Vagina (tissue), 2 donors: Measurements from ENCODE around the gene CDK5RAP3. TPM values are rescaled to one million over a fixed set of nuclear protein-coding genes. Genes with fewer than 3 reads are reported as not detected.
"Not testable (repeated sequence)": the region's sequence is repeated elsewhere in the genome, so short reads cannot be mapped to it uniquely, and the experiment has no call there.

ENCODE experiments used
- DNase-seq, 2 donors: peaks; one replicate each; pipeline ENCODE4 v3.0.0-alpha.2; 2017; ENCODE audit errors: extremely low spot score in 2 of 2
- H3K27ac ChIP-seq: fragments of 200-600 bp; sonication (generic); one replicate; pipeline ENCODE4 v1.5.1; 2019
- H3K27me3 ChIP-seq: fragments of 200-600 bp; sonication (generic); one replicate; pipeline ENCODE4 v1.5.1; 2019
- H3K36me3 ChIP-seq, 2 donors: fragments of 200-600 bp; sonication (generic); one replicate each; pipeline ENCODE4 v1.5.1; 2017 to 2019
- H3K4me1 ChIP-seq: fragments of 200-600 bp; sonication (generic); one replicate; pipeline ENCODE4 v1.5.1; 2019
- H3K4me3 ChIP-seq, 2 donors: fragments of 200-600 bp; sonication (generic); 1 replicate in 1 of 2; 2 replicates in 1 of 2; pipeline ENCODE4 v1.5.1; 2016 to 2019
- H3K9me3 ChIP-seq: fragments of 200-600 bp; sonication (generic); one replicate; pipeline ENCODE4 v1.5.1; 2019
- POLR2A ChIP-seq, 2 donors: fragments of 450-650 bp; IDR thresholded peaks; one replicate each; pipeline ENCODE4 v1.6.1; 2017; ENCODE audit warnings: antibody characterized with exemption in 2 of 2, mild to moderate bottlenecking in 2 of 2, moderate library complexity in 2 of 2
- POLR2AphosphoS5 ChIP-seq, 2 donors: sonication (generic); formaldehyde crosslinking; IDR thresholded peaks; one replicate each; pipeline ENCODE4 v1.9.0; 2017; ENCODE audit warnings: antibody characterized with exemption in 2 of 2, mild to moderate bottlenecking in 2 of 2, low read depth in 1 of 2; ENCODE audit not compliant: insufficient read depth in 1 of 2
- intact Hi-C: fragments of 100-400 bp; cut with DNase I; formaldehyde crosslinking; loops from one replicate; pipeline ENCODE4 v1.15.1; 2023
- total RNA-seq: library from RNA; depleted of rRNA; stranded (reverse); fragments of >200 nt; gene quantifications from one replicate; pipeline ENCODE4 v1.2.3, GENCODE V29; 2016
- TF ChIP-seq, protein P1 (sequence below), 3 experiments: fragments of 450-650 bp in 2 of 3; fragments of 200-600 bp in 1 of 3; sonication (generic) in 1 of 3; IDR thresholded peaks; one replicate each; pipeline ENCODE4 v1.5.1; 2017 to 2019; ENCODE audit warnings: antibody characterized with exemption in 3 of 3, mild to moderate bottlenecking in 2 of 3, moderate library complexity in 2 of 3

The CDK5RAP3 gene
- total RNA-seq, 1 donor from 2014 or later = 144 TPM

DNA sequence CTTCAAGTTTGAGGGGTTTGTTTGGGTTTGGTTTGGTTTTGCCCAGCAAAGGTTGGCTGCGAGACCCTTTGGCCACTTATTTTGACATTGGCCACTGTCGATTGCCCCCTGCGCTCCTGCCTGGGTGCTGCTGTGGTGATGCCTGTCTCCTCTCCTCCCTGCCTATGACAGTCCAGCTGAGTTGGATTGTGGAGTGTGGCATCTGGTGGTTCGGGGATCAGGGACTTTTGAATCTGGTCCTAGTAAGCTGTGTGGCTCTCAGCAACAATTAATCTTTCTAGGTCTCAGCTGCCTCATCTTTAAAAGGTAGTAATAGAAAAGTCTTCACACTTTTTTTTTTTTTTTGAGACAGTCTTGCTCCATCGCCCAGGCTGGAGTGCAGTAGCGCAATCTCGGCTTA is 27.1 kb downstream of the CDK5RAP3 start:
- DNase-seq = no peak
- peaks cover 10% of the 10 kb centered on the region for H3K4me1 ChIP-seq
- H3K27me3 ChIP-seq = no peaks in the 10 kb centered on the region
- no peaks in the 10 kb centered on the region for H3K36me3 ChIP-seq
- intact Hi-C loops = no loop called here
- TF ChIP-seq, protein P1, sequence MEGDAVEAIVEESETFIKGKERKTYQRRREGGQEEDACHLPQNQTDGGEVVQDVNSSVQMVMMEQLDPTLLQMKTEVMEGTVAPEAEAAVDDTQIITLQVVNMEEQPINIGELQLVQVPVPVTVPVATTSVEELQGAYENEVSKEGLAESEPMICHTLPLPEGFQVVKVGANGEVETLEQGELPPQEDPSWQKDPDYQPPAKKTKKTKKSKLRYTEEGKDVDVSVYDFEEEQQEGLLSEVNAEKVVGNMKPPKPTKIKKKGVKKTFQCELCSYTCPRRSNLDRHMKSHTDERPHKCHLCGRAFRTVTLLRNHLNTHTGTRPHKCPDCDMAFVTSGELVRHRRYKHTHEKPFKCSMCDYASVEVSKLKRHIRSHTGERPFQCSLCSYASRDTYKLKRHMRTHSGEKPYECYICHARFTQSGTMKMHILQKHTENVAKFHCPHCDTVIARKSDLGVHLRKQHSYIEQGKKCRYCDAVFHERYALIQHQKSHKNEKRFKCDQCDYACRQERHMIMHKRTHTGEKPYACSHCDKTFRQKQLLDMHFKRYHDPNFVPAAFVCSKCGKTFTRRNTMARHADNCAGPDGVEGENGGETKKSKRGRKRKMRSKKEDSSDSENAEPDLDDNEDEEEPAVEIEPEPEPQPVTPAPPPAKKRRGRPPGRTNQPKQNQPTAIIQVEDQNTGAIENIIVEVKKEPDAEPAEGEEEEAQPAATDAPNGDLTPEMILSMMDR (IDR thresholded peaks at IDR 0.05) = no peak
- TF ChIP-seq POLR2AphosphoS5 (IDR thresholded peaks at IDR 0.05; ENCODE audit: insufficient read depth in 1 of 2, low read depth in 1 of 2) (no peak), POLR2A (IDR thresholded peaks at IDR 0.05) (no peak)
- H3K27ac ChIP-seq = no peak overlapping the region
- H3K4me3 ChIP-seq = no peak overlapping the region
- no peaks in the 10 kb centered on the region for H3K9me3 ChIP-seq

DNA sequence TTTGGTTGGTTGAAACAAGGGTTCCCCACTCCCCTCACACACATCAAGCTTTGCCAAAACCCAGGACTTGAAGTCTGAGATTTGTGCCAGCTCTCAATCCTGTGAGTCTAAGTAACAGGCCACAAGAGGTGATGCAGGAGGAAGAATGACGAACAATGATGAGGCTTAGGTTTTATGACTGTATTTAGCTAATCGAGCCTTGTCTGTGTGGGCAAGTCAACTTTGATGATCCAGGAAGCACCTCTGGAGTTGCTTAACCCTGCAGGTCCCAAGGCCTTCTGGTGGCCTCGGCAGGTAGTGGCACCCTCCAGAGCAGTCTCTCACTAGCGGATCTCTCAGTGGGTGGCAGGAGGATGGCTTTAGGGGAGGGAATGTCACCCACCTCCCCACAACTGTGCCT is 28.7 kb downstream of the CDK5RAP3 start:
- TF ChIP-seq, protein P1 (IDR thresholded peaks at IDR 0.05) = no peak
- no peak for TF ChIP-seq POLR2A (IDR thresholded peaks at IDR 0.05)
- TF ChIP-seq POLR2AphosphoS5 (IDR thresholded peaks at IDR 0.05; ENCODE audit: insufficient read depth in 1 of 2, low read depth in 1 of 2) = no peak
- Histone ChIP-seq H3K4me3 (no peak overlapping the region), H3K27ac (no peak overlapping the region), H3K4me1 (peaks cover 12% of the 10 kb centered on the region), H3K27me3 (no peaks in the 10 kb centered on the region), H3K9me3 (no peaks in the 10 kb centered on the region), H3K36me3 (no peaks in the 10 kb centered on the region)
- no peak for DNase-seq
- intact Hi-C loops = no loop called here

DNA sequence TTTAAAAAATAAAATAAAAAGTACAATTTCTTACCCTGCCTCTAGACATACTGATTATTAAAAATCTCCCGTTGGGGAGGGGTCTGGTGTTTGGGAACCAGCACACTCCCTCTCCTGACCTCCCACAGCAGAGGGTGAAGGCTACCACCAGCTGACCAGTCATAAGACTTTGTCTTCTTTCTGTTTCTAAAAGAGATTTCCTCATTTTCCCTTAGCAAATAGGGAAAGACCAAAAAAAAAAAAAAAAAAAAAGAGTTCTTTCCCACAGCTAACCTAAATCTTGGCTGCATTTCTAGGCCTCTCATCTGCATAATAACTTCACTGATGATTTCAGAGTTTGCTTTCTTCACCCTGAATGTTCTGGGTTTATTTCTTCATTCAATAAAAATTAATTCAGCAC is 30.3 kb downstream of the CDK5RAP3 start:
- H3K27ac ChIP-seq = no peak overlapping the region
- no peak for DNase-seq
- H3K4me3 ChIP-seq = no peak overlapping the region
- H3K4me1 ChIP-seq = peaks cover 12% of the 10 kb centered on the region
- TF ChIP-seq POLR2A (IDR thresholded peaks at IDR 0.05) (no peak), POLR2AphosphoS5 (IDR thresholded peaks at IDR 0.05; ENCODE audit: insufficient read depth in 1 of 2, low read depth in 1 of 2) (no peak)
- TF ChIP-seq, protein P1 (IDR thresholded peaks at IDR 0.05) = no peak
- intact Hi-C loops = no loop called here
- no peaks in the 10 kb centered on the region for H3K36me3 ChIP-seq
- H3K9me3 ChIP-seq = no peaks in the 10 kb centered on the region
- H3K27me3 ChIP-seq = no peaks in the 10 kb centered on the region

DNA sequence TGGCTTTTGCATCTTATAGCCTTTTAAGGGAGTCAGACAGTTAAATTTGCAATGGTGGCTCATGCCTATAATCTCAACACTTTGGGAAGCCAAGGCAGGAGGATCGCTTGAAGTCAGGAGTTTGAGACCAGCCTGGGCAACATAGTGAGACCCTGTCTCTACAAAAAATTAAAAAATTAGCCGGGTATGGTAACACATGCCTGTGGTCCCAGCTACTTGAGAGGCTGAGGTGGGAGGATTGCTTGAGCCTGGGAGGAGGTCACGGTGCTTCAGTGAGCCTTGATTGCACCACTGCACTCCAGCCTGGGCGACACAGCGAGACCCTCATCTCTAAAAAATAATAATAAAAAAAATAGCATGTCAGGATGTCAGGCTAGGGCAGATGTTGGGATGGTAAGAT is 30.7 kb downstream of the CDK5RAP3 start:
- H3K9me3 ChIP-seq, intact Hi-C loops, DNase-seq, H3K4me3 ChIP-seq, H3K36me3 ChIP-seq, H3K27me3 ChIP-seq, H3K27ac ChIP-seq: not testable (repeated sequence)
- peaks cover 12% of the 10 kb centered on the region for H3K4me1 ChIP-seq

DNA sequence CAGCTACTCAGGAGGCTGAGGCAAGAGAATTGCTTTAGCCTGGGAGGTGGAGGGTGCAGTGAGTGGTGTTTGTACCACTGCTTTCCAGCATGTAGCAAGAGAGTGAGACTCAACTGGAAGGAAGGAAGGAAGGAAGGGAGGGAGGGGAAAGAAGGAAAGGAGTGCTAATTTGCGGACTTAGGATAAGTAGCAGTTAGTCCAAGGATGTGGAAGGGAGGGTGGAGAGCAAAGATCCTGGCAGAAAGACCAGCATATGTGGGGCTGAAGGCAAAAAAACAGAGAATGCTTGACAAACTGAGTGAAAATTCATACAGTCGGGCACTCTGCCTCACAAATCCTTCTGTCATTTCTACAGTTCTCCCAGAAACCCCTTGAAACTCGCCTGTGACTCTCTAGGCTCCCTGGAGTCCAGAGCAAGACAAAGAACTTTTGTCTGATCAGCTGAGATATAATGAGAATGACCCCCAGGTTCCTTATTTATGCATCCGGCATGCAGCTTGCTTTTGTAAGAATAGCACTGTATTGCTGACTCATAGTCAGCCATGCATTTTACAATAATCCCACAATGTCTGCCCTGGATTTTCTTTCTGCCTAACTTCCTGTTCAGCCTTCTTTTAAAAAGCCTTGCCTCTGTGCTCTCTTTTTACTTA is 31.5 kb downstream of the CDK5RAP3 start:
- Histone ChIP-seq H3K9me3 (no peaks in the 10 kb centered on the region), H3K4me3 (no peak overlapping the region), H3K4me1 (peaks cover 12% of the 10 kb centered on the region), H3K36me3 (no peaks in the 10 kb centered on the region), H3K27me3 (no peaks in the 10 kb centered on the region), H3K27ac (peak overlapping the region; percentile 38)
- intact Hi-C loops = no loop called here
- peak in 1 of 2 donors; percentile 68 for TF ChIP-seq POLR2AphosphoS5 (IDR thresholded peaks at IDR 0.05; ENCODE audit: insufficient read depth in 1 of 2, low read depth in 1 of 2)
- TF ChIP-seq, protein P1 (IDR thresholded peaks at IDR 0.05) = no peak
- no peak for DNase-seq
